Measurements from ENCODE around the gene SARNP.
"Not testable (repeated sequence)": the region's sequence is repeated elsewhere in the genome, so short reads cannot be mapped to it uniquely, and the experiment has no call there.

SARNP gene, protein sequence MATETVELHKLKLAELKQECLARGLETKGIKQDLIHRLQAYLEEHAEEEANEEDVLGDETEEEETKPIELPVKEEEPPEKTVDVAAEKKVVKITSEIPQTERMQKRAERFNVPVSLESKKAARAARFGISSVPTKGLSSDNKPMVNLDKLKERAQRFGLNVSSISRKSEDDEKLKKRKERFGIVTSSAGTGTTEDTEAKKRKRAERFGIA

DNA sequence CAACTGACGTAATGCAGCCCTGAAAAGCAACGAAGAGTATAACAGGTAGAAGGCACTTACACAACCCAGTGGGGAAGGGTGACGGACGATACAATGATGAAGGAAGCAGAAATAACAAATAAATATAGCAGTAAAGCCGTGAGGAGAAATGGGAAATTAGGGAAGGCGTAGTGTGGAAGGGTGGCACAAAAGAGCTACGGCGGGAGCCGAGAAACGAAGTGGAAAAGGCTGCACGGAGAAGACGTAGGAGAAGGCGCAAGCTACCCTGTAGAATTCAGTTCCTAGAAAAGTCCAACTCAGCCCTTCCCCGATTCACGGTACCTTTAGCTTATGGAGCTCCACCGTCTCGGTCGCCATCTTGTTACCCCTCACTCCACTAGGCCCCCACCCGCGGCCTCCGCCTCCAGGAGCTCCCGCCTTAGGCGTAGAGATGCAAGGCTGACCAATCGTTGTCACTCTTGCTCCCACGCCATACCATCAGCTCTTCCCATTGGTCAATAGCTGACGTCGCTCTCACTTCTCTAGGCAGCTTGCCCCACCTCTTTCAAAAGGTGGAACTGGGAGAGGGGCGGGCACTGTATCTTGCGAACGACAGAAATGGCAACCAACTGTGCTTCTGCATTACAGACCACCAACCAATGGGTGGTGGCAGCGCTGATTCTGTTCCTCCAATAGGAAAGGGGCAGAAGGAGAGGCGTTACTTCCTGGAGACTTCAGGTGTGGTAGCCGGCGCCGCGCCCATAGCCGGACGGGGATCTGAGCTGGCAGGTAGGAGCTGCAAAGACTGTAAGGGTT lies at the start of gene SARNP, which contains the start of gene ORMDL2:
Gene SARNP (minus strand): TSS at position 380 of the 795 bp plus-strand sequence. CDS start 23 bp downstream, at position 357.
Gene ORMDL2 (plus strand): TSS at position 697 of the 795 bp plus-strand sequence. CDS start 959 bp downstream, outside the sequence.
- peak within 1 kb of the TSS; percentile 76 for H3K27ac ChIP-seq
- DNase-seq (ENCODE audit: low read depth, low spot score): peak; percentile 99

DNA sequence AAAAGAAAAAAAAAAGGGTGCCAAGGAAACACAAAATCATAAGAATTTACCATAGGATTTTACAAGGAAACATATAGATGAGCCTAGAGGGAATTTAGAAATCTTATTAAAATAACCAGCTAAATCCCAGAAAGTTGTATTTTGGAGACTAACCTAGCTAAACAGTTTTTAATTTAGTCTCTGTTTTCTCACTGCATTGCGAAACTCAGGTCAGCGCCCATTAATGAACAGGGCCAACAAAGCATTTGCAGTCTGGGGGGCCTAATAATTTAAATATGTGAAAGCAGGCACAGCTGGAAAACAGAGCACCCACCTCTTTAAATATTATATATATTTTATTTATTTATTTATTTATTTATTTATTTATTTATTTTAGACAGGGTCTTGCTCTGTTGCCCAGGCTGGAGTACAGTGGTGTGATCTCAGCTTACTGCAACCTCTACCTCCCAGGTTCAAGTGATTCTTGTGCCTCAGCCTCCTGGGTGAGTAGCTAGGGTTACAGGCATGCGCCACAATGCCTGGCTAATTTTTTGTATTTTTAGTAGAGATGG lies 49.0 kb upstream of the SARNP start:
- not testable (repeated sequence) for H3K27ac ChIP-seq; DNase-seq (ENCODE audit: low read depth, low spot score)

DNA sequence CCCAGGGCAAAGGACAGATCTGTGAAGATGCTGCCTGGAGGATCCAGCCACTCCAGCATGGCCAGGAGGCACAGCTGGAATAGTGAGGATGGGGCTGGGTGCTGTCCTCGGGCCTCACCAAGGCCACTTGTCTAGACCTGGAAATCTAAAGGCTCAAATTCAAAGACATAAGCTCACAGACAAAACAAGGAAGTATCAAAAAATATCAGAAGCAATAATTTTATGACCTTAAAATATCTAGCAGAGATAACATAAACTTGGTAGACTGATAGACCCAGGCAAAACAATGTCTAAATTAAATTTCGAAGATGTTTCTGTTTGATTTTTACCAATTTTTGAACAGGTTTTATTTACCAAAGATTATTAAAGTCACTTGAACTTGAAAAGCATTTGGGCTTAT lies 47.8 kb upstream of the SARNP start:
- no peak for DNase-seq (ENCODE audit: low read depth, low spot score)
- H3K27ac ChIP-seq: no peak overlapping the region

DNA sequence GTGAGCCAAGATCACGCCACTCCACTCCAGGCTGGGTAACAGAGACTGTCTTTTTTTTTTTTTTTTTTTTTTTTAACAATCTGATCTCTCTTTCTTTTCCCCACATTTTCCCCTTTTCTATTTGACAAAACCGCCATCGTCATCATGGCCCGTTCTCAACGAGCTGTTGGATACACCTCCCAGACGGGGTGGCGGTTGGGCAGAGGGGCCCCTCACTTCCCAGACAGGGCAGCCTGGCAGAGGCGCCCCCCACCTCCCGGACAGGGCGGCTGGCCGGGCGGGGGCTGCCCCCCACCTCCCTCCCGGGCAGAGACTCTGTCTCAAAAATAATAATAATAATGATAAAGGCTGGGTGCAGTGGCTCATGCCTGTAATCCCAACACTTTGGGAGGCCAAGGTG lies 45.4 kb upstream of the SARNP start:
- H3K27ac ChIP-seq; DNase-seq (ENCODE audit: low read depth, low spot score): not testable (repeated sequence)

DNA sequence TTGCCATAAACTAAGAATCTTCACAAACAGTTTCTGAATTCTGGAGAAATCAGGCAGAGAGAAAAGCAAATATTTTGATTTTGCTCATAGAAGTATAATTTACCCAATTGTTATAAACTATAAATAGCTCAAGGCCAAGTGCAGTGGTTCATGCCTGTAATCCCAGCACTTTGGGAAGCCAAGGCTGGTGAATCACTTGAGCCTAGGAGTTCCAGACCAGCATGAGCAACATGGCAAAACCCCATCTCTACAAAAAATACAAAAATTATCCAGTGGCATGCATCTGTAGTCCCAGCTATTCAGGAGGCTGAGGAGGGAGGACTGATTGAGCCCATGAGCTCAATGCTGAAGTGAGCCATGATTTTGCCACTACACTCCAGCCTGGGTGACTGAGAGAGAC lies 44.8 kb upstream of the SARNP start:
- no peak overlapping the region for H3K27ac ChIP-seq
- no peak for DNase-seq (ENCODE audit: low read depth, low spot score)

DNA sequence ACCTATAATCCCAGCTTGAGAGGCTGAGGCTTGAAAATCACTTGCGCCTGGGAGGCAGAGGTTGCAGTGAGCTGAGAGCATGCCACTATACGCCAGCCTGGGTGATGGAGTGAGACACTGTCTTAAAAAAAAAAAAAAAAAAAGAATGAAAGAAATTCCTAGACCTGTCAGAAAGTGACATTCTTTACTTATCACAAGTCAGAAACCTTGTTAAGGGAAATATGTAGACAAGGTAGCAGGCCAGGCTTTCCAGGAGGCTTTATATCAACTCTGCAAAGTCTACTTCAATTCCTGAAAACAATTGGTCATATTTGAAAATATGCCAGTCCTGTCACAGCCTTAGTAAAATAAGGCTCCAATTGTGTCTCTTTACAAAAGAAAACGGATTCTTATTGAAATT lies 44.3 kb upstream of the SARNP start:
- no peak for DNase-seq (ENCODE audit: low read depth, low spot score)

DNA sequence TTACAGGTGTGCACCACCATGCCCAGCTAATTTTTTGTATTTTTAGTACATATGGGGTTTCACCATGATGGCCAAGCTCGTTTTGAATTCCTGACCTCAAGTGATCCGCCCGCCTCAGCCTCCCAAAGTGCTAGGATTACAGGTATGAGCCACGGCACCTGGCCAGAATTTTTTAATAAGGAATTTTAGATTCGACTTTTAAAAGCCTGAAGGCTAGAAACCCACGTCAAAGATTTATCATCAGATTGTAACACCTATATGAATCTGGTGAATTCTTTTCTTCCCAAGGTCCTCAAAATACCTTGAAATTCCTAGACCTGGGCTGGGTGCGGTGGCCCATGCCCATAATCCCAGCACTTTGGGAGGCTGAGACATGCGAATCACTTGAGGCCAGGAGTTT lies 43.9 kb upstream of the SARNP start:
- no peak for DNase-seq (ENCODE audit: low read depth, low spot score)
- no peak overlapping the region for H3K27ac ChIP-seq

More for the DNA sequence above, 44.3 kb upstream of the SARNP start:
- no peak overlapping the region for H3K27ac ChIP-seq

DNA sequence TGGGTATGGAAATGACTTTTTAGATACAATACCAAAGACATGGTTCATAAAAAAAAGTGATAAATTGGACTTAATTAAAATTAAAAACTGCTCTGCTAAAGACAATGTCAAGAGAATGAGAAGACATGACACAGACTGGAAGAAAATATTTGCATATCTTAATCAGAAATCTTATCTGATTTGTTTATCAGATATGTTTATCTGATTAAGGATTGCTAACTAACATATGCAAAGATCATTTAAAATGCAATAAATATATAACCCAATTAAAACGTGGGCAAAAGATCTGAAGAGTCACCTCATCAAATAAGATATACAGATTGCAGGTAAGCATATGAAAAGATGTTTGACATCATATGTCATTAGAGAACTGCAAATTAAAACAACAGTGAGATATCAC lies 35.2 kb upstream of the SARNP start:
- no peak for DNase-seq (ENCODE audit: low read depth, low spot score)
- H3K27ac ChIP-seq: no peak overlapping the region

DNA sequence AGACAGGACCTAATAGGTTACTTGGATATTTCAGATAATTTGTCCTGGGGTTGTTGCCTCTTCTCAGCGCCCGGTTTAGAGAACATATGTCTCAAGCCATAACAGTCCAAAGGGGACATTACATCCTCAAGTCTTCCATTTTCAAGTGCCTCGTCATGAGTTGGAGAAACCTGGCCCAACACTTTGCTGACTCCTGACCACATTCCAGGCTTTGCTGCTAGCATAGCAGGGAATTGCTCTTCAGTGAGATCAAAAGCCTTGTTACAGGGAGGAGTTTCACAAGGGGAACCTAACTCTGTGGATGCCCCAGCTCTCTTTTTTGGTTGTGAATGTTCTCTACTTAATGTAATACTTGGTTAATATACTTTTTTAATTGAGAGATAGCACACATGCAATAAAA lies 33.4 kb upstream of the SARNP start:
- H3K27ac ChIP-seq: no peak overlapping the region
- DNase-seq (ENCODE audit: low read depth, low spot score): no peak

DNA sequence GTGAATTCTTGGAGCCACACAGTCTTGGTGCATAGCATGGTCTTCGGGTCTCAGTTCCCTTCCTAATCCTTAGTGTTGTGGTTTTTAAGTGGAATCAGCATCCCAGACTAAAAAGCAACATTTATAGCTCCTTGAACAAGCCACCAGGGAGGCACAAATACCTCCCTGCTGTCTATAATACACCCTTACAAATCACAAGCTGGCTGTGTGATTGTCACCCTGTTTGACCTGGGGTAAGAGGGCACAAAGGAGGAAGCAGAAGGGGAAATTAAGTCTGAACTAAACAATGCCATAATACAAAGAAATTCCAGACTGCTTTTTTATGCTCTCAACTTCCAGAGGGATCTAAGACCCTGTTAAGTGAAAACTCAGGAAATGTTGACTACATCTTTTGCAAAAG lies 32.9 kb upstream of the SARNP start:
- no peak for DNase-seq (ENCODE audit: low read depth, low spot score)
- no peak overlapping the region for H3K27ac ChIP-seq

DNA sequence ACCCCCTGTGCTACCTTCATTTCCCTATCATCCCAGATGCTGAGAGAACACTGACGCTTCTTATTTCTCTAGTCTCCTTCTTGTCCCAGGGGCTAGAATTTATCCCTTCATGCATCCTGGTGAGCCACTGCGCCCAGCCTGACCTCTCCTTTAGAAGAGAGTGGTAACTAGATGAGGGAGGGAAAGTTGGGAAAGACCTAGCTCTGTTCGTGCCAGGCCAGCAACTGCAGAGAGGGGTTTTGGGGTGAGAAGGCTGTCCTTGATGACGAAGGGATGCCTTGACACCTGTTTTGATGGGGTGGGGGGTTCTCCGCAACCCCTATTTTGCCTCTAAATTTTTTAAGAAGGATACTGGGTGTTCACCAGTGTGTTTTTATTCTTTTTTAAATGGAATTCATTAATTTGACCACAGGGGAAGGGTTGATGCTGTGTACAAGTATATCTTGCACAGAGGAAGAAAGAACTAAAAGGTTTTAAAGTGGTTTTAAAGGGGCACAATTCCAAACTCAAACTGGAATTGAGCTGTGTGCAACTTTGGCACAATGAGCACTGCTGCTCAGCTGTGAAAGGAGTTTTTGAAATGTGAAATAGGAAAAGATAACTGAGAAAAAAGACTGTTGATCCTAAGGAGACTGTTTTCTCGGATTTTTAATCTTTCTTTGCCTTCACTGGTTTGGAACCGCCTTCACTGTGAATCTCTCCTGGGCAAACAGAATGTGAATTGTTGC lies 32.3 kb upstream of the SARNP start:
- no peak for DNase-seq (ENCODE audit: low read depth, low spot score)
- H3K27ac ChIP-seq: no peak overlapping the region

DNA sequence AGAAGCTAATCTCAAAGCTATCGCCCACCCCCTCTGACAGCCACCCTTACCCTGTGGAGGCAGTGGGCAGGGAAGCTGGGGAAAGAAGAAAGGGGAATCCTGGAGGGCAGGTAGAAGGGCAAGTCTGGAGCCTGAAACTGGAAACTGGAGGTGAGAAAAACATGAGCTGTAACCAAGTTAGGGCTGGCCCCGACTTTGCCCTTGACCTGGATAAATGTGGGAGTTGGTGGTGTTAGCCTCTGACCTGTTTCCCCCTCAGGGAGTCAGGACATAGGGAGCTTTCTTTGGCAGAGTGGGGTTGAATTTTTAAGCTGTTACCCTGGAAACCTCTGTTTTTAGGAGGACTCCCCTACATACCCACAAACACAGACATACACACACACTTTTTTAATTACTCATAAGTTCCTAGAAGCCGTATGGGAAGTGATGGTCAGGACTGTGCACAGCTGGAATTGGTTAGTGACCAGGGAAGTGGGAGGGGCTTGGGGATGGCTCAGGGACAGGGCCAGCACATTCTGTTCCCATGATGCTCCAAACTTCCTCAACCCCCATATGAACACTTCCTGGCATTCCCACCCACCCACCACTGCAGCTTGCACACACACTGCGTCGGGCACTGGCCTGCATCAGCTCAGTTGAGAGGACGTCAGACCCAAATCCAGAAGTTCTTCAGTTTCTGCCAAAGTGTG lies 30.2 kb upstream of the SARNP start:
- H3K27ac ChIP-seq: peak overlapping the region; percentile 86
- peak; percentile 34 for DNase-seq (ENCODE audit: low read depth, low spot score)

DNA sequence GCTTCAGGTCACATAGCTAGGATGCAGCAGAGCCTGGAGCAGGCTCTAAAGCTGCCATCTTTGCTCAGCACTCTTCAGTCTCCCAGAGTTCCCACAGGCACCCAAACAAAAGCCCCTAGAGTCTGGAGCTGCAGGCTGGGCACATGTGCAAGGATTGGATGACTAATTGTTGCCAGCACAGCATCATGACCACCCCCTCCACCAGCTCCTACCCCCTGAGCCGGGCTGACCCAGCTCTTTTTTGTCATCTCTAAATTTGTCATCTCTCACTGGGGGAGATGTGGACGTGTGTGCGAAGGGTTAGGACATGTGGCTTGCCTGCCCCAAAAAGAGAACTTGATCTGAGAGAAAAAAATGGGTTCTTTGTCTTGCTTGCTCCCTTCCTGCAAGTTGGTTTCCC lies 29.5 kb upstream of the SARNP start:
- peak overlapping the region; percentile 86 for H3K27ac ChIP-seq
- DNase-seq (ENCODE audit: low read depth, low spot score): no peak

DNA sequence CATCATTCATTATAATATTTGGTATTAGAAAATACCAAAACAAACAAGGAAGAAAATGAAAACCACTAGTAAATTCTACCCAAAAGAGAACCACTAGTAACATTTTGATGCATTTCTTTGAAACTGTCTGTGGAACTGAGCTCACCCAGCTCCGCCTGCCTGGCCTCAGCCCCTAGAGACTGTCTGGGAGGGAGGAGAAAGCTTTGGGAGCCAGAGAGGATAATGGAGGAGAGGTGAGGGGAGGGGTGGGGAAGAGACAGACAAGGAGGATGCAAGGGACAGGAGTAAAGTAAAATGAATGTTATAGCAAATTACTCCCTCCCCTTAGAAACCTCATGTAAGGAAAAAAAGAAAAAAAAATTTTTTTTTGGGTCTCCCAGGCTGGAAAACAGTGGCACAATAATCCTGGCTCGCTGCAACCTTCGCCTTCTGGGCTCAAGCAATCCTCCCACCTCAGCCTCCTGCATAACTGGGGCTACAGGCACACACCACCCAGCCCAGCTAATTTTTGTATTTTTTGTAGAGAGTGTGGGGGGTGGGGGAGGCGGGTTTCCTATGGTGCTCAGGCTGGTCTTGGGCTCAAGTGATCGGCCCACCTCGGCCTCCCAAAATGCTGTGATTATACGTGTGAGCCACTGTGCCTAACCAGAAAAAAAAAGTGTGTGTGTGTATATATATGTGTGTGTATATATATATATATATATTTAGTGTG lies 28.4 kb upstream of the SARNP start:
- H3K27ac ChIP-seq: no peak overlapping the region
- no peak for DNase-seq (ENCODE audit: low read depth, low spot score)

DNA sequence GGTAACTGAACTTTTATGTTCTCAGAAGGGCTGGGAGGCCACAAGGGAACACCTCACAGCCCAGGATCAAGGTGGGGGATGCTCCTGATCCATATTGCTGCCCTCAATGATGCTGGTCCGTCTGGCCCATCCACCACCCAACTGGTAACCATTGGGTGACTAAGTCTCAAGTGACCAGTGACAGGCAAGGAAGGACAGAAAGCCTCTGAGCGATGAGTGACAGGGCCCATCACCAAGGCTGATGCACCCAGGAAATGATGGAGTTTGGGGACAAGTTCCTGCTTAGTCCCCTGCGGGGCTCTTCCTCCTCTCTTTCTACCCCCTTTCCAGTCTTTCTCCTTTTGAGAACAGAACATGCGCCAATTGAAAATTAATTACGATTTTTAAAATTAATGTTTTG lies 27.8 kb upstream of the SARNP start:
- no peak for DNase-seq (ENCODE audit: low read depth, low spot score)
- H3K27ac ChIP-seq: no peak overlapping the region

DNA sequence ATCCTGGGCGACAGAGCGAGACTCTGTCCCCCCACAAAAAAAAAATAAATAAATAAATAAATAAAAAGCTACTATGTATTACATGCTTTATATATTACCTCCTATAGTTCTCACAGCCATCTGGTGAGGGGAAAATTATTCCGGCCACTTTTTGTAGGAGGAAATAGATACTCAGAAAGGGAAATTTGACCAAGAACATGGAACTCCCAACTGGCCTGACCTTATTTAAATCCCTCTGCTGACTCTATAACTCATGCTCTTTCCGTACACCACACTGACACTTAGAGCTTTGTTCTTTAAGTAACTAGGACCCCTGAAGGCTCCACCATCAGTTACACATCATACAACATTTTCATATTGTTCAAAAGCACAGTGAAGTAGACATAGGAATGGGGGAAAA lies 27.4 kb upstream of the SARNP start:
- no peak overlapping the region for H3K27ac ChIP-seq
- no peak for DNase-seq (ENCODE audit: low read depth, low spot score)

DNA sequence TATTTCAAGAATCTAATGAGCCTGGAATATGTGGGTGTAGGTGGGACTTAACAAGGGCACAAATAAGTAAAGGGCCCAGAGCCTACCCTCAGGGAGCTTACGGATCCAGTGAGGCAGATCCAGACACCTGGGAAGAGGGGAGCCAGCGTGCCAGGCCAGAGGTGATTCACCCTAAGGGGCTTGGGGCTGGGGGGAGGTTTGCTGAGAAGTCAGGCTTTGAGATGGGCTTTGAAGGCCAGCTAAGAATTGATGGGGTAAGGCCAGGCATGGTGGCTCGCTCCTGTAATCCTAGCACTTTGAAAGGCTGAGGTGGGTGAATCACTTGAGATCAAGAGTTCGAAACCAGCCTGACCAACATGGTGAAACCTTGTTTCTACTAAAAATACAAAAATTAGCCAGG lies 25.9 kb upstream of the SARNP start:
- no peak overlapping the region for H3K27ac ChIP-seq
- no peak for DNase-seq (ENCODE audit: low read depth, low spot score)

DNA sequence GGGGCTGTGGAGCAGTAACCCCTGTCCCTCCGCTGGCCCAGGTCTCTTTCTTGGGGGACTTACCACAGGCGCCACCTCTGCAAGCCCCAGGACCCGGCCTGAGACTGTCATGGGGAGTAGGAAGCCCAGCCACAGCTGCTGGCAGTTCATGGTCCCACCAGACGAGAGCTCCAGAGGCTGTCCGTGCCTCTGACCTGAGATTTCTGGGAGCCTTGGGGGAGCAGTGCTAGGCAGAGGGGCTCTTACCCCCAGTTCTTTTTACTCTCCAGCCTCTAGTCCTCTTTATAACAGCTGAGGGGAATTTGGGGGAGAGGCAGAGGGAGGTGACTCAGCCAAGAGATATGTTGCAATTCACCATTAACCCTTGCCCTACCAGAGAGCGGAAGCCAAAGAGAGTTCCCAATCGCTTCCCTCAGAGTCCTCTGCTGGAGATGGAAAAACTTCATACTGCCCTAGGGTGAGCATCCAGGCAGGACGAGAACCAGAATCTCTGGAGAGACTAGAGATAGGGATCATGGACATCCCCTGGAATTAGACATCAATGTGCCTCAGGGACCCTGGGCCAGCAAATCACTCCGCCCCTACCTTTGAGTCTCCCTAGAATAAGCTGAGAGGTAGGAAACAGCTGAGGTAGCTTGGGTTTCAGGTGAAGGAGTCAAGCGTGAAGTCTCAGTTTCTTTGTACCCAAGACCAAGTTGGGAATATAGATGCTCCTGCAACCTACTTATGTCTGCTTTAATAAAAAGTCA lies 25.3 kb upstream of the SARNP start, which contains the start of gene MMP19:
Gene MMP19 (minus strand): TSS at position 256 of the 749 bp plus-strand sequence. CDS start 106 bp downstream, at position 150.
- no peak for DNase-seq (ENCODE audit: low read depth, low spot score)
- H3K27ac ChIP-seq: no peak within 1 kb of the TSS
